ENCODE results near the gene WDR62.
A peak's percentile ranks its signal among the peaks of the same experiment; 100 is the strongest.

The WDR62 gene

DNA sequence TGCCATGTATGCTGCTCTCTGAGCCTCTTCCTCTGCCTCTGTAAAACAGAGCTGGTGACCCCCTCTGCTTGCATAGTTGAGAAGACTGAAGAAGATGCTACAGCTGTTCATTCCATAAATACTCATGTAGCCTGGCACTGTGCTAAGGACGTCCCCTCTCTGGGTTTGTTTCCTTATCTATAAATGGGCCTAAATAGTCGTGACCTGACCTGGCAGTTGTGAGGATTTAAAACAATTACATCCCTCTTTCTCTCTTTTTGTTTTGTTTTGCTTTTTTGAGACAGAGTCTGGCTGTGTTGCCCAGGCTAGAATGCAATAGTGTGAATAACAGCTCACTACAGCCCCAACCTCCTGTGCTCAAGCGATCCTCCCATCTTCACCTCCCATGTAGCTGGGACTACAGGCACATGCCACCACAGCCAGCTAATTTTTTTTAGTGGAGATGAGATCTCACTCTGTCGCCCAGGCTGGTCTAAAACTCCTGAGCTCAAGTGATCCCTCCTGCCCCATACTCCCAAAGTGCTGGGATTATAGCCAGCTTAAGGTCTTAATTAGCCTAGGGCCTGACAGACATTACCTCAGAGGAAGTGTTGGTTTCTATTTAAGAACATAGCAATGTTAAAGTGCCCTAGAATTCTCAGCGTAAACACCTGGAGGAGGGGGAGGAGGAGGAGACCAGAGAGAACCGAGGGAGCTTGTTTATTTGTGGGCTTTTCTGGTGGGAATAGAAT, 4.6 kb downstream of the WDR62 start:
- Histone ChIP-seq H3K27ac (ENCODE audit: extremely low read depth, low read depth, low read length) (peak overlapping the region; percentile 32; the same call in 1 of the 2 replicates), H3K4me1 (ENCODE audit: control insufficient read depth, insufficient read depth, low read length) (peaks cover 25% of the 10 kb centered on the region), H3K9me3 (ENCODE audit: control insufficient read depth, insufficient read depth, low read depth, low read length) (no peaks in the 10 kb centered on the region), H3K36me3 (ENCODE audit: control insufficient read depth in 2 of 2, insufficient read depth in 1 of 2, low read length in 2 of 2) (peaks cover 63 to 75% of the 10 kb centered on the region in 2 experiments), H3K4me3 (ENCODE audit: low read depth, low read length) (no peak overlapping the region)
- ChIA-PET CTCF (interaction anchor here (0.5 to 4.8 kb wide), 23 partner anchors 8 to 1503 kb away, joined by 3 to 72 read pairs (median 5); partner anchors contain the start of genes POLR2I and TBCB), POLR2A (interaction anchor here (1.2 to 2.3 kb wide), 3 partner anchors 7 to 110 kb away, joined by 3 to 7 read pairs (median 6); no protein-coding TSS in a partner anchor)
- TF ChIP-seq ZNF140 (tag by site-specific recombination; IDR thresholded peaks at IDR 0.05): no peak
- 0 out of 2 replicates have a peak, but pooled peaks have one; percentile 21 for TF ChIP-seq SP7 (tag by site-specific recombination; IDR thresholded peaks at IDR 0.05)
- no peak for TF ChIP-seq ZNF416 (tag by site-specific recombination; IDR thresholded peaks at IDR 0.05)
- no peak for TF ChIP-seq ZNF776 (tag by site-specific recombination; IDR thresholded peaks at IDR 0.05; ENCODE audit: borderline replicate concordance)
- no peak for TF ChIP-seq ZNF335 (tag by site-specific recombination; conservative IDR thresholded peaks at IDR 0.05)
- no peak for TF ChIP-seq ZNF324 (tag by site-specific recombination; IDR thresholded peaks at IDR 0.05)
- no peak for TF ChIP-seq ZNF677 (tag by site-specific recombination; IDR thresholded peaks at IDR 0.05)
- no peak for TF ChIP-seq FEZF1 (tag by site-specific recombination; IDR thresholded peaks at IDR 0.05)
- TF ChIP-seq ZNF585B (tag by site-specific recombination; IDR thresholded peaks at IDR 0.05): no peak
- TF ChIP-seq ZNF561 (tag by site-specific recombination; IDR thresholded peaks at IDR 0.05; ENCODE audit: borderline replicate concordance): no peak
- peak; percentile 79 for TF ChIP-seq ZNF121 (tag by site-specific recombination; IDR thresholded peaks at IDR 0.05)
- TF ChIP-seq ZNF792 (tag by site-specific recombination; IDR thresholded peaks at IDR 0.05): no peak
- TF ChIP-seq, protein P1, sequence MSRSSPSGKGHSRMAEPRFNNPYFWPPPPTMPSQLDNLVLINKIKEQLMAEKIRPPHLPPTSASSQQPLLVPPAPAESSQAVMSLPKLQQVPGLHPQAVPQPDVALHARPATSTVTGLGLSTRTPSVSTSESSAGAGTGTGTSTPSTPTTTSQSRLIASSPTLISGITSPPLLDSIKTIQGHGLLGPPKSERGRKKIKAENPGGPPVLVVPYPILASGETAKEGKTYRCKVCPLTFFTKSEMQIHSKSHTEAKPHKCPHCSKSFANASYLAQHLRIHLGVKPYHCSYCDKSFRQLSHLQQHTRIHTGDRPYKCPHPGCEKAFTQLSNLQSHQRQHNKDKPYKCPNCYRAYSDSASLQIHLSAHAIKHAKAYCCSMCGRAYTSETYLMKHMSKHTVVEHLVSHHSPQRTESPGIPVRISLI (tag by site-specific recombination; IDR thresholded peaks at IDR 0.05): peak; percentile 45; the same call in 1 of the 2 replicates
- peak; percentile 29; the same call in 1 of the 2 replicates for TF ChIP-seq ZNF366 (tag by site-specific recombination; conservative IDR thresholded peaks at IDR 0.05)
- no peak for TF ChIP-seq SALL2 (tag by site-specific recombination; IDR thresholded peaks at IDR 0.05; ENCODE audit: borderline replicate concordance)
- TF ChIP-seq, protein P2, sequence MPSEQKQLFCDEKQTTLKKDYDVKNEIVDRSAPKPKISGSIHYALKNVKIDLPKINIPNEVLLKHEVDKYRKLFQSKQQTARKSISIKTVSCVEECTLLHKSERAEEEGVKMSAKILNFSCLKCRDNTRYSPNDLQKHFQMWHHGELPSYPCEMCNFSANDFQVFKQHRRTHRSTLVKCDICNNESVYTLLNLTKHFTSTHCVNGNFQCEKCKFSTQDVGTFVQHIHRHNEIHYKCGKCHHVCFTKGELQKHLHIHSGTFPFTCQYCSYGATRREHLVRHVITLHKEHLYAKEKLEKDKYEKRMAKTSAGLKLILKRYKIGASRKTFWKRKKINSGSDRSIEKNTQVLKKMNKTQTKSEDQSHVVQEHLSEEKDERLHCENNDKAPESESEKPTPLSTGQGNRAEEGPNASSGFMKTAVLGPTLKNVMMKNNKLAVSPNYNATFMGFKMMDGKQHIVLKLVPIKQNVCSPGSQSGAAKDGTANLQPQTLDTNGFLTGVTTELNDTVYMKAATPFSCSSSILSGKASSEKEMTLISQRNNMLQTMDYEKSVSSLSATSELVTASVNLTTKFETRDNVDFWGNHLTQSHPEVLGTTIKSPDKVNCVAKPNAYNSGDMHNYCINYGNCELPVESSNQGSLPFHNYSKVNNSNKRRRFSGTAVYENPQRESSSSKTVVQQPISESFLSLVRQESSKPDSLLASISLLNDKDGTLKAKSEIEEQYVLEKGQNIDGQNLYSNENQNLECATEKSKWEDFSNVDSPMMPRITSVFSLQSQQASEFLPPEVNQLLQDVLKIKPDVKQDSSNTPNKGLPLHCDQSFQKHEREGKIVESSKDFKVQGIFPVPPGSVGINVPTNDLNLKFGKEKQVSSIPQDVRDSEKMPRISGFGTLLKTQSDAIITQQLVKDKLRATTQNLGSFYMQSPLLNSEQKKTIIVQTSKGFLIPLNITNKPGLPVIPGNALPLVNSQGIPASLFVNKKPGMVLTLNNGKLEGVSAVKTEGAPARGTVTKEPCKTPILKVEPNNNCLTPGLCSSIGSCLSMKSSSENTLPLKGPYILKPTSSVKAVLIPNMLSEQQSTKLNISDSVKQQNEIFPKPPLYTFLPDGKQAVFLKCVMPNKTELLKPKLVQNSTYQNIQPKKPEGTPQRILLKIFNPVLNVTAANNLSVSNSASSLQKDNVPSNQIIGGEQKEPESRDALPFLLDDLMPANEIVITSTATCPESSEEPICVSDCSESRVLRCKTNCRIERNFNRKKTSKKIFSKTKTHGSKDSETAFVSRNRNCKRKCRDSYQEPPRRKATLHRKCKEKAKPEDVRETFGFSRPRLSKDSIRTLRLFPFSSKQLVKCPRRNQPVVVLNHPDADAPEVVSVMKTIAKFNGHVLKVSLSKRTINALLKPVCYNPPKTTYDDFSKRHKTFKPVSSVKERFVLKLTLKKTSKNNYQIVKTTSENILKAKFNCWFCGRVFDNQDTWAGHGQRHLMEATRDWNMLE (tag by site-specific recombination; conservative IDR thresholded peaks at IDR 0.05; ENCODE audit: low read depth): no peak
- peak; percentile 36; the same call in 1 of the 2 replicates for TF ChIP-seq ZNF629 (tag by site-specific recombination; IDR thresholded peaks at IDR 0.05)
- no peak for TF ChIP-seq ZXDB (tag by site-specific recombination; IDR thresholded peaks at IDR 0.05)
- TF ChIP-seq ZNF302 (tag by site-specific recombination; IDR thresholded peaks at IDR 0.05; ENCODE audit: low read depth): no peak
- TF ChIP-seq WT1 (tag by site-specific recombination; IDR thresholded peaks at IDR 0.05): peak; percentile 72
- no peak for TF ChIP-seq ZNF830 (tag by site-specific recombination; IDR thresholded peaks at IDR 0.05; ENCODE audit: low read depth)
- TF ChIP-seq ZNF221 (tag by site-specific recombination; IDR thresholded peaks at IDR 0.05; ENCODE audit: borderline replicate concordance): no peak
- TF ChIP-seq KLF8 (tag by site-specific recombination; IDR thresholded peaks at IDR 0.05): 0 out of 2 replicates have a peak, but pooled peaks have one; percentile 50
- TF ChIP-seq, protein P3, sequence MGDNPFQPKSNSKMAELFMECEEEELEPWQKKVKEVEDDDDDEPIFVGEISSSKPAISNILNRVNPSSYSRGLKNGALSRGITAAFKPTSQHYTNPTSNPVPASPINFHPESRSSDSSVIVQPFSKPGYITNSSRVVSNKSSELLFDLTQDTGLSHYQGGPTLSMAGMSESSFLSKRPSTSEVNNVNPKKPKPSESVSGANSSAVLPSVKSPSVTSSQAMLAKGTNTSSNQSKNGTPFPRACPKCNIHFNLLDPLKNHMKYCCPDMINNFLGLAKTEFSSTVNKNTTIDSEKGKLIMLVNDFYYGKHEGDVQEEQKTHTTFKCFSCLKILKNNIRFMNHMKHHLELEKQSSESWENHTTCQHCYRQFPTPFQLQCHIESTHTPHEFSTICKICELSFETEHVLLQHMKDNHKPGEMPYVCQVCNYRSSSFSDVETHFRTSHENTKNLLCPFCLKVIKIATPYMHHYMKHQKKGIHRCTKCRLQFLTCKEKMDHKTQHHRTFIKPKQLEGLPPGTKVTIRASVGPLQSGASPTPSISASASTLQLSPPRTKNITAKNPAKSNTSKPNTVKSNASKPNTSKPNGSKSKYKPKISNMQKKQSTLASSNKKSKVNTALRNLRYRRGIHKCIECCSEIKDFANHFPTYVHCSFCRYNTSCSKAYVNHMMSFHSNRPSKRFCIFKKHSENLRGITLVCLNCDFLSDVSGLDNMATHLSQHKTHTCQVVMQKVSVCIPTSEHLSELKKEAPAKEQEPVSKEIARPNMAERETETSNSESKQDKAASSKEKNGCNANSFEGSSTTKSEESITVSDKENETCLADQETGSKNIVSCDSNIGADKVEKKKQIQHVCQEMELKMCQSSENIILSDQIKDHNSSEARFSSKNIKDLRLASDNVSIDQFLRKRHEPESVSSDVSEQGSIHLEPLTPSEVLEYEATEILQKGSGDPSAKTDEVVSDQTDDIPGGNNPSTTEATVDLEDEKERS (tag by site-specific recombination; IDR thresholded peaks at IDR 0.05): no peak
- TF ChIP-seq ZNF202 (tag by site-specific recombination; IDR thresholded peaks at IDR 0.05; ENCODE audit: borderline replicate concordance): no peak
- TF ChIP-seq, protein P4, sequence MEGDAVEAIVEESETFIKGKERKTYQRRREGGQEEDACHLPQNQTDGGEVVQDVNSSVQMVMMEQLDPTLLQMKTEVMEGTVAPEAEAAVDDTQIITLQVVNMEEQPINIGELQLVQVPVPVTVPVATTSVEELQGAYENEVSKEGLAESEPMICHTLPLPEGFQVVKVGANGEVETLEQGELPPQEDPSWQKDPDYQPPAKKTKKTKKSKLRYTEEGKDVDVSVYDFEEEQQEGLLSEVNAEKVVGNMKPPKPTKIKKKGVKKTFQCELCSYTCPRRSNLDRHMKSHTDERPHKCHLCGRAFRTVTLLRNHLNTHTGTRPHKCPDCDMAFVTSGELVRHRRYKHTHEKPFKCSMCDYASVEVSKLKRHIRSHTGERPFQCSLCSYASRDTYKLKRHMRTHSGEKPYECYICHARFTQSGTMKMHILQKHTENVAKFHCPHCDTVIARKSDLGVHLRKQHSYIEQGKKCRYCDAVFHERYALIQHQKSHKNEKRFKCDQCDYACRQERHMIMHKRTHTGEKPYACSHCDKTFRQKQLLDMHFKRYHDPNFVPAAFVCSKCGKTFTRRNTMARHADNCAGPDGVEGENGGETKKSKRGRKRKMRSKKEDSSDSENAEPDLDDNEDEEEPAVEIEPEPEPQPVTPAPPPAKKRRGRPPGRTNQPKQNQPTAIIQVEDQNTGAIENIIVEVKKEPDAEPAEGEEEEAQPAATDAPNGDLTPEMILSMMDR (tag by site-specific recombination; IDR thresholded peaks at IDR 0.05): no peak
- no peak for TF ChIP-seq ZSCAN16 (tag by site-specific recombination; IDR thresholded peaks at IDR 0.05)

All from HEK293 (cell line).